SK-N-SH (cell line): Measurements from ENCODE around the gene SLC1A7. TPM values are rescaled to one million over a fixed set of nuclear protein-coding genes. Genes with fewer than 3 reads are reported as not detected.

Experiments
- CTCF ChIA-PET: fragments of 300-600, 350-600 bp; formaldehyde crosslinking; extraction: SDS; loops from one replicate; lab custom pipeline; 2021; lab: Yijun Ruan, JAX
- POLR2A ChIA-PET: fragments of 350-600 bp; sonication (Branson Sonifier 250); formaldehyde crosslinking; extraction: SDS; loops from one replicate; lab custom pipeline; 2020; ENCODE audit warnings: antibody characterized with exemption, inconsistent platforms; lab: Yijun Ruan, JAX
- DNase-seq: peaks from one replicate; pipeline ENCODE4 v3.0.0; 2012
- H2AFZ ChIP-seq: fragments of 200-600 bp; sonication (generic); 2 replicates; pipeline ENCODE4 v1.8.1; 2016; ENCODE audit warnings: antibody characterized with exemption, mild to moderate bottlenecking, low read depth
- H3F3A ChIP-seq: fragments of 200-600 bp; sonication (generic); replicated peaks from 2 replicates; pipeline ENCODE3; 2016; ENCODE audit warnings: antibody characterized with exemption, mild to moderate bottlenecking; ENCODE audit not compliant: insufficient read depth
- H3K27ac ChIP-seq, 2 experiments: fragments of 200-500 bp in 1 of 2; fragments of 200-600 bp in 1 of 2; sonication (Bioruptor generic) in 1 of 2; sonication (generic), shearing (Covaris generic) in 1 of 2; 2 replicates each; pipeline versions ENCODE4 v1.5.1 to v1.6.1; 2014 to 2016; ENCODE audit warnings: low read depth in 2 of 2, inconsistent platforms in 1 of 2, low read length in 1 of 2, mild to moderate bottlenecking in 1 of 2, mixed read lengths in 1 of 2
- H3K27me3 ChIP-seq: fragments of 200-600 bp; sonication (generic), shearing (Covaris generic); 2 replicates; pipeline ENCODE4 v1.6.1; 2016; ENCODE audit warnings: mixed run types; ENCODE audit not compliant: insufficient read depth
- H3K36me3 ChIP-seq, 2 experiments: fragments of 200-500 bp in 1 of 2; fragments of 200-600 bp in 1 of 2; sonication (Bioruptor generic) in 1 of 2; sonication (generic) in 1 of 2; replicated peaks in 1 of 2; 2 replicates each; pipeline versions ENCODE3 to v1.5.1; 2014 to 2016; ENCODE audit warnings: low read length in 1 of 2, mild to moderate bottlenecking in 1 of 2; ENCODE audit not compliant: insufficient read depth in 2 of 2, control insufficient read depth in 1 of 2
- H3K4me1 ChIP-seq, 2 experiments: fragments of 200-500 bp in 1 of 2; fragments of 200-600 bp in 1 of 2; sonication (Bioruptor generic) in 1 of 2; sonication (generic), shearing (Covaris generic) in 1 of 2; 2 replicates each; pipeline versions ENCODE4 v1.5.1 to v1.6.1; 2014 to 2016; ENCODE audit warnings: low read depth in 1 of 2, low read length in 1 of 2, mixed run types in 1 of 2; ENCODE audit not compliant: insufficient read depth in 2 of 2, control insufficient read depth in 1 of 2
- H3K4me2 ChIP-seq: fragments of 200-600 bp; sonication (generic), shearing (Covaris generic); 2 replicates; pipeline ENCODE4 v1.6.1; 2017; ENCODE audit warnings: mixed run types
- H3K4me3 ChIP-seq, 2 experiments: fragments of 200-500 bp in 1 of 2; fragments of 200-600 bp in 1 of 2; sonication (Bioruptor generic) in 1 of 2; sonication (generic), shearing (Covaris generic) in 1 of 2; 2 replicates each; pipeline versions ENCODE4 v1.5.1 to v1.8.1; 2014 to 2016; ENCODE audit warnings: low read depth in 2 of 2, inconsistent platforms in 1 of 2, low read length in 1 of 2, mild to moderate bottlenecking in 1 of 2, mixed read lengths in 1 of 2, moderate library complexity in 1 of 2
- H3K79me2 ChIP-seq: fragments of 200-600 bp; sonication (generic); 2 replicates; pipeline ENCODE4 v1.8.1; 2017; ENCODE audit warnings: mild to moderate bottlenecking; ENCODE audit not compliant: insufficient read depth
- H3K9ac ChIP-seq: fragments of 200-600 bp; sonication (generic); 2 replicates; pipeline ENCODE4 v1.6.1; 2017; ENCODE audit warnings: mixed run types
- H3K9me2 ChIP-seq: fragments of 200-600 bp; sonication (generic); 2 replicates; pipeline ENCODE4 v1.6.1; 2017; ENCODE audit warnings: mixed run types
- H3K9me3 ChIP-seq: fragments of 200-600 bp; sonication (generic); 2 replicates; pipeline ENCODE4 v1.6.1; 2017; ENCODE audit warnings: mixed run types, mild to moderate bottlenecking, moderate library complexity
- H4K20me1 ChIP-seq: fragments of 200-600 bp; sonication (generic); 2 replicates; pipeline ENCODE4 v1.6.1; 2017; ENCODE audit warnings: mild to moderate bottlenecking, mixed run types; ENCODE audit not compliant: insufficient read depth
- CHD2 ChIP-seq: fragments of 150-350 bp; IDR thresholded peaks from 2 replicates; pipeline ENCODE4 v1.6.1; 2018; ENCODE audit warnings: low read length; ENCODE audit not compliant: partially characterized antibody
- CTCF ChIP-seq: fragments of 200-600 bp; sonication (generic); IDR thresholded peaks from 2 replicates; pipeline ENCODE4 v1.6.1; 2017; ENCODE audit warnings: antibody characterized with exemption, mild to moderate bottlenecking, moderate library complexity
- ELF1 ChIP-seq: IDR thresholded peaks from 2 replicates; pipeline ENCODE4 v1.4.0; 2012
- EZH2phosphoT487 ChIP-seq: fragments of 200-600 bp; sonication (generic); IDR thresholded peaks from 2 replicates; pipeline ENCODE4 v1.6.1; 2017; ENCODE audit warnings: low read depth, mixed run types, mild to moderate bottlenecking, antibody characterized with exemption, moderate library complexity, borderline replicate concordance
- FOSL2 ChIP-seq: IDR thresholded peaks from 2 replicates; pipeline ENCODE4 v1.4.0; 2012; ENCODE audit warnings: low read depth, mild to moderate bottlenecking, moderate library complexity, borderline replicate concordance
- FOXM1 ChIP-seq: IDR thresholded peaks from 2 replicates; pipeline ENCODE4 v1.4.0; 2012; ENCODE audit warnings: low read depth, mild to moderate bottlenecking
- GABPA ChIP-seq: IDR thresholded peaks from 2 replicates; pipeline ENCODE4 v1.4.0; 2012; ENCODE audit warnings: low read depth, mild to moderate bottlenecking
- IRF3 ChIP-seq: fragments of 150-350 bp; IDR thresholded peaks from 2 replicates; pipeline ENCODE4 v1.6.1; 2016; ENCODE audit warnings: mild to moderate bottlenecking, low read depth, low read length
- JUND ChIP-seq: IDR thresholded peaks from 2 replicates; pipeline ENCODE4 v1.4.0; 2012
- MXI1 ChIP-seq: IDR thresholded peaks from 2 replicates; pipeline ENCODE4 v1.6.1; 2012; ENCODE audit warnings: mild to moderate bottlenecking, low read depth, low read length, improper control_type of control experiment
- NFIC ChIP-seq: IDR thresholded peaks from 2 replicates; pipeline ENCODE4 v1.4.0; 2012; ENCODE audit warnings: borderline replicate concordance
- POLR2AphosphoS5 ChIP-seq: IDR thresholded peaks from 2 replicates; pipeline ENCODE4 v1.6.1; 2012; ENCODE audit warnings: low read depth, low read length
- RAD21 ChIP-seq: IDR thresholded peaks from 2 replicates; pipeline ENCODE4 v1.6.1; 2012; ENCODE audit warnings: mild to moderate bottlenecking, low read length
- REST ChIP-seq: IDR thresholded peaks from 2 replicates; pipeline ENCODE4 v1.6.1; 2012; ENCODE audit warnings: mild to moderate bottlenecking, low read depth, low read length, moderate library complexity
- RFX5 ChIP-seq: IDR thresholded peaks from 2 replicates; pipeline ENCODE4 v1.6.1; 2012; ENCODE audit warnings: mild to moderate bottlenecking, improper control_type of control experiment, low read length
- RXRA ChIP-seq: IDR thresholded peaks from 2 replicates; pipeline ENCODE4 v1.4.0; 2012; ENCODE audit warnings: low read depth, mild to moderate bottlenecking, borderline replicate concordance
- TCF12 ChIP-seq: IDR thresholded peaks from 2 replicates; pipeline ENCODE4 v1.4.0; 2012
- USF1 ChIP-seq: IDR thresholded peaks from 2 replicates; pipeline ENCODE4 v1.4.0; 2012; ENCODE audit warnings: low read depth, borderline replicate concordance
- USF2 ChIP-seq: fragments of 150-350 bp; IDR thresholded peaks from 2 replicates; pipeline ENCODE4 v1.6.1; 2017; ENCODE audit warnings: antibody characterized with exemption, low read length, low read depth, borderline replicate concordance
- WGBS: methylation state at CpG from one replicate; pipeline ENCODE4 v1.1.6; 2017; ENCODE audit warnings: low lambda C conversion rate; 5-methylcytosine and 5-hydroxymethylcytosine counted together
- polyA plus RNA-seq, 3 experiments: library from polyadenylated mRNA; depleted of rRNA; stranded (reverse); fragments of >200 nt; gene quantifications; 2 replicates each; pipeline ENCODE4 v1.2.3, GENCODE V29; 2012

SLC1A7 gene
- polyA plus RNA-seq, 1 of the 3 experiments (the other 2 are of a cell fraction): not detected

- DNase-seq: no peak
- POLR2A ChIA-PET: no interaction called here
- H3K27ac ChIP-seq: no peak overlapping the region
Observed at GRCh38 chr1:53057127-53057526, 85.3 kb downstream of the SLC1A7 start.

More at GRCh38 chr1:53057127-53057526, 85.3 kb downstream of the SLC1A7 start:
- no peak for TF ChIP-seq CTCF
- TF ChIP-seq USF2: no peak
- TF ChIP-seq TCF12: no peak
- no peak for TF ChIP-seq EZH2phosphoT487
- no peak for TF ChIP-seq GABPA
- no peak for TF ChIP-seq NFIC
- TF ChIP-seq FOXM1: no peak
- no peak for TF ChIP-seq RAD21
- TF ChIP-seq CHD2: no peak
- TF ChIP-seq IRF3: no peak
- no peak for TF ChIP-seq MXI1
- TF ChIP-seq RFX5: no peak
- TF ChIP-seq RXRA: no peak
- TF ChIP-seq REST: no peak
- no peak for TF ChIP-seq USF1
- TF ChIP-seq FOSL2: no peak
- no peak for TF ChIP-seq POLR2AphosphoS5
- TF ChIP-seq JUND: no peak
- TF ChIP-seq ELF1: no peak
- Histone ChIP-seq H4K20me1 (no peaks in the 10 kb centered on the region), H3K4me1 (peaks cover 0 to 3% of the 10 kb centered on the region in 2 experiments; a peak in 1 of 4 replicates), H3K79me2 (no peaks in the 10 kb centered on the region), H3K9me3 (no peaks in the 10 kb centered on the region), H3K4me2 (no peak overlapping the region), H3K9me2 (no peaks in the 10 kb centered on the region), H2AFZ (no peak overlapping the region), H3K9ac (no peak overlapping the region), H3K27me3 (no peaks in the 10 kb centered on the region), H3K4me3 (no peak overlapping the region), H3K36me3 (peaks cover 9 to 12% of the 10 kb centered on the region in 2 experiments), H3F3A (no peaks in the 10 kb centered on the region)
- WGBS: 94% methylated on average over 2 of the region's 2 CpGs
- CTCF ChIA-PET: interaction anchor here (0.8 to 0.9 kb wide), 2 partner anchors 12 to 24 kb away, joined by 3 read pairs; no protein-coding TSS in a partner anchor
